ENCODE results near the gene TGFBR3.

DNA sequence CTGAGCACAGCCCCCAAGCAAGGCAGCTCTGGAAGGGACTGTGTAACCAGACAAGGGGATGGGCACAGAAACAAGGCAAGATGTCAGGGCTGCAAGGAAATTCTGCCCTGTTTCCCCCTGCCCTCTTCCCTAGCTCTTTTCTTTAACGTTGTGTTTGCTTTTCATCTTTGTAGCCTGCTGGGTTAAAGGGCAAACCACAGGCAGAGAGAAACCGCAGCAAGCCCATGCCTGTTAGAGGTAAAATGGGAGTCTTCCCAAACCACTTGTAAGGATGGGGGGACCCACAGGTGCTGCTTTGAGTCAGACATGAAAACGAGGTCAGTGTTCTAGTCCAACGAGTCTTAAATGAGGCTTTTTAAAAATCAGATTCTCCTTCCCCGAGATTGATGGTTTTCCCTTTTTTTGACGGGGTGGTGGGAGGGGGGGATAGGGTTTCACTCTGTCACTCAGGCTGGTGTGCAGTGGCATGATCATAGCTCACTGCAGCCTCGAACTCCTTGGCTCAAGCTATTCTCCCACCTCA is 13.3 kb downstream of the TGFBR3 start:
- TF ChIP-seq, protein P1, sequence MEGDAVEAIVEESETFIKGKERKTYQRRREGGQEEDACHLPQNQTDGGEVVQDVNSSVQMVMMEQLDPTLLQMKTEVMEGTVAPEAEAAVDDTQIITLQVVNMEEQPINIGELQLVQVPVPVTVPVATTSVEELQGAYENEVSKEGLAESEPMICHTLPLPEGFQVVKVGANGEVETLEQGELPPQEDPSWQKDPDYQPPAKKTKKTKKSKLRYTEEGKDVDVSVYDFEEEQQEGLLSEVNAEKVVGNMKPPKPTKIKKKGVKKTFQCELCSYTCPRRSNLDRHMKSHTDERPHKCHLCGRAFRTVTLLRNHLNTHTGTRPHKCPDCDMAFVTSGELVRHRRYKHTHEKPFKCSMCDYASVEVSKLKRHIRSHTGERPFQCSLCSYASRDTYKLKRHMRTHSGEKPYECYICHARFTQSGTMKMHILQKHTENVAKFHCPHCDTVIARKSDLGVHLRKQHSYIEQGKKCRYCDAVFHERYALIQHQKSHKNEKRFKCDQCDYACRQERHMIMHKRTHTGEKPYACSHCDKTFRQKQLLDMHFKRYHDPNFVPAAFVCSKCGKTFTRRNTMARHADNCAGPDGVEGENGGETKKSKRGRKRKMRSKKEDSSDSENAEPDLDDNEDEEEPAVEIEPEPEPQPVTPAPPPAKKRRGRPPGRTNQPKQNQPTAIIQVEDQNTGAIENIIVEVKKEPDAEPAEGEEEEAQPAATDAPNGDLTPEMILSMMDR (conservative IDR thresholded peaks at IDR 0.05 in 1 of 2, IDR thresholded peaks at IDR 0.05 in 1 of 2; ENCODE audit: extremely low read depth in 1 of 2, insufficient read depth in 1 of 2, low read depth in 1 of 2, low read length in 2 of 2) = no peak
- TF ChIP-seq EZH2 (IDR thresholded peaks at IDR 0.05; ENCODE audit: borderline replicate concordance, low read length) = no peak

All from mammary epithelial cell (primary cell).